ENCODE measurements around the gene CRISP2.

Gene CRISP2

GRCh38 chr6:49662892-49663261 lies 50.5 kb downstream of the CRISP2 start:
- DNase-seq (ENCODE audit: low spot score), result no peak
- TF ChIP-seq CTCF (IDR thresholded peaks at IDR 0.05), result no peak

GRCh38 chr6:49662231-49662891 lies 51.0 kb downstream of the CRISP2 start:
- TF ChIP-seq CTCF (IDR thresholded peaks at IDR 0.05), result no peak
- Histone ChIP-seq H3K4me3 (no peak overlapping the region), H3K27ac (no peak overlapping the region)
- no peak for DNase-seq (ENCODE audit: low spot score)

More at GRCh38 chr6:49662892-49663261, 50.5 kb downstream of the CRISP2 start:
- Histone ChIP-seq H3K27ac (no peak overlapping the region), H3K4me3 (no peak overlapping the region)

- no peak overlapping the region for H3K27ac ChIP-seq
- DNase-seq (ENCODE audit: low spot score), result no peak
- H3K4me3 ChIP-seq, result no peak overlapping the region
- no peak for TF ChIP-seq CTCF (IDR thresholded peaks at IDR 0.05)
Measured at GRCh38 chr6:49653942-49654341, 59.4 kb downstream of the CRISP2 start.

DNA sequence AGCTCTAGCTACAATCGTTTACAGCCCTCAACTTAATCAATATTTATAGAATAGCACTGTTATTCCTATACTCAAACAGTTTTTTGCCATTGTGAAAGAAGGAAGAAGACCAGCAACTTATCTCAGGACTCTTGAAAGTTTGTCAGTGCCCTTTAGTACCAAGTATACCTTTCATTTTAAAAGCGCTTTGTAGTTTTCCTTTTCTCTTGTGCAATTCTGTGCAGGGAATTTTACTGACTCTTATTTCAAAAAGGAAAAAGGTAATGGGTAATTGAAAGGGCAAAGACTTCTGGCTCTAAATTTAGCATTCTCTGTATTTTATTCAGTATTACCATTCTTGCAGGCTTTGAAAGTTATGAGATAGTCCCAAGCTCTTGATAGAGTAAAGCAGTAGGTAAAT lies 59.9 kb downstream of the CRISP2 start:
- H3K27ac ChIP-seq, result no peak overlapping the region
- no peak overlapping the region for H3K4me3 ChIP-seq
- DNase-seq (ENCODE audit: low spot score), result no peak
- no peak for TF ChIP-seq CTCF (IDR thresholded peaks at IDR 0.05)

DNA sequence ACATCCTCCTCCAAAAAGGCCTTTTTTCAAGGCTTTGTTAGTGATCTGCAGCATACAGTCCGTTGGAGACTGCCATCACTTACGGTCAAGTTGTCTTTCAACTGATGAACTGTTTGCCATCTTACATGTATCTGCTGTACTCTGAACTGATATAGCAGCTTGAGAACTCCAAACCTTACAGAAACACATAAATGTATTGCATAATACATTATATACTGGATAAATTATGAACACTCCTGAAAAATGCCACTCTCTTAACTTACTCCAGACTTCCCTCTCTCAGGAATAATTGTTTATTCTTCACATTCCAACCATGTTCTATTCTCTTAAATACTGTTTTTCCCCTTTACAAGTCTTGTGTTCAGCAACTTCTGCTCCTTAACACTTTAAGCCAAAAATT lies 62.1 kb downstream of the CRISP2 start:
- Histone ChIP-seq H3K27ac (no peak overlapping the region), H3K4me3 (no peak overlapping the region)
- no peak for TF ChIP-seq CTCF (IDR thresholded peaks at IDR 0.05)
- no peak for DNase-seq (ENCODE audit: low spot score)

DNA sequence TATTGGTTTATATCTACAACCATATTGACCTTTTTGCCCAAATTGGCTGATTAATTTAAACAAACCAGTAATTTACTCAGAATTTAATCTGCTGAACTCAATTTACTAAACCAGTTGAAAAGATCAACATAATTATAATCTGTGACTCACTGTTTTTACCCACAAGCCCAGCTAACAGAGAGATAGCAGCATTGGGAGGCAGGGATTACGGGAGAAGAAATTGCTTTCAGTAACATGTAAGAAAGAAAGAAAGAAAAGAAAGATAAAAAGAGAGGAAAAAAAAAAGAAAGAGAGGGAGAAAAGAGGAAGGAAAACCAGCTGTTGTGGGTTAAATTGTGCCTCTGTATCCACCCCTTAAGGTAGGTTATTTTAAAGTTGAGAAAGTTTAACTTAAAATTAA lies 63.4 kb downstream of the CRISP2 start:
- DNase-seq (ENCODE audit: low spot score), result no peak
- Histone ChIP-seq H3K4me3 (no peak overlapping the region), H3K27ac (no peak overlapping the region)
- TF ChIP-seq CTCF (IDR thresholded peaks at IDR 0.05), result no peak

- Histone ChIP-seq H3K4me3 (no peak overlapping the region), H3K27ac (no peak overlapping the region)
- DNase-seq (ENCODE audit: low spot score), result no peak
- TF ChIP-seq CTCF (IDR thresholded peaks at IDR 0.05), result no peak
Measured at GRCh38 chr6:49648036-49648435, 65.3 kb downstream of the CRISP2 start.

All from coronary artery (tissue), 2 donors.